HAP-1 (cell line): Measurements from ENCODE around the gene REXO4.
A peak's percentile ranks its signal among the peaks of the same experiment; 100 is the strongest.
"Not testable (repeated sequence)": the region's sequence is repeated elsewhere in the genome, so short reads cannot be mapped to it uniquely, and the experiment has no call there.

Experiments used
- DNase-seq, 2 experiments: peaks; one replicate each; pipeline ENCODE4 v3.0.0-alpha.2; 2016 to 2020; ENCODE audit warnings: low spot score in 2 of 2
- H3K27me3 ChIP-seq: fragments of 250-450 bp; sonication (Bioruptor Pico); 2 replicates; pipeline ENCODE4 v1.5.1; 2020; ENCODE audit warnings: low read depth, mild to moderate bottlenecking, moderate library complexity
- H3K36me3 ChIP-seq: fragments of 250-450 bp; sonication (Bioruptor Pico); replicated peaks from 2 replicates; pipeline ENCODE4 v1.5.1; 2020; ENCODE audit warnings: mild to moderate bottlenecking
- H3K4me1 ChIP-seq: fragments of 250-450 bp; sonication (Bioruptor Pico); 2 replicates; pipeline ENCODE4 v1.5.1; 2020; ENCODE audit warnings: mild to moderate bottlenecking
- H3K4me3 ChIP-seq: fragments of 250-450 bp; sonication (Bioruptor Pico); 2 replicates; pipeline ENCODE4 v1.5.1; 2020; ENCODE audit warnings: mild to moderate bottlenecking, moderate library complexity
- H3K9me3 ChIP-seq: fragments of 250-450 bp; sonication (Bioruptor Pico); 2 replicates; pipeline ENCODE4 v1.5.1; 2020; ENCODE audit warnings: mild to moderate bottlenecking, moderate library complexity
- in situ Hi-C: fragments of 300-500 bp; cut with MboI; formaldehyde crosslinking; loops from 3 replicates; pipeline ENCODE4 v1.14.3; 2020; ENCODE audit warnings: low sequenced_read_pairs, inconsistent platforms, mixed read lengths

REXO4 gene

GRCh38 chr9:133457233-133457632 lies 39.4 kb upstream of the REXO4 start:
- Histone ChIP-seq H3K4me3 (no peak overlapping the region), H3K9me3 (no peaks in the 10 kb centered on the region), H3K36me3 (no peaks in the 10 kb centered on the region), H3K27me3 (no peaks in the 10 kb centered on the region), H3K4me1 (peaks cover 5% of the 10 kb centered on the region; the same call in 1 of the 2 replicates)
- in situ Hi-C loops = no loop called here
- DNase-seq = peak in 1 of 2 experiments; percentile 25

GRCh38 chr9:133456409-133456808 lies 38.6 kb upstream of the REXO4 start:
- no peak overlapping the region for H3K4me3 ChIP-seq
- in situ Hi-C loops = no loop called here
- peaks cover 5% of the 10 kb centered on the region; the same call in 1 of the 2 replicates for H3K4me1 ChIP-seq
- no peak for DNase-seq
- H3K36me3 ChIP-seq = no peaks in the 10 kb centered on the region
- H3K9me3 ChIP-seq = no peaks in the 10 kb centered on the region
- no peaks in the 10 kb centered on the region for H3K27me3 ChIP-seq

- Histone ChIP-seq H3K36me3 (no peaks in the 10 kb centered on the region), H3K27me3 (no peaks in the 10 kb centered on the region), H3K4me3 (no peak overlapping the region), H3K9me3 (no peaks in the 10 kb centered on the region), H3K4me1 (peaks cover 5% of the 10 kb centered on the region; the same call in 1 of the 2 replicates)
- no peak for DNase-seq
- in situ Hi-C loops = no loop called here
Measured at GRCh38 chr9:133455936-133456335, 38.1 kb upstream of the REXO4 start.

GRCh38 chr9:133454943-133455673 lies 37.3 kb upstream of the REXO4 start:
- Histone ChIP-seq H3K27me3 (no peaks in the 10 kb centered on the region), H3K4me1 (no peaks in the 10 kb centered on the region), H3K4me3 (no peak overlapping the region), H3K36me3 (no peaks in the 10 kb centered on the region), H3K9me3 (no peaks in the 10 kb centered on the region)
- DNase-seq = no peak
- in situ Hi-C loops = no loop called here

- Histone ChIP-seq H3K36me3 (no peaks in the 10 kb centered on the region), H3K4me3 (no peak overlapping the region), H3K9me3 (no peaks in the 10 kb centered on the region), H3K4me1 (no peaks in the 10 kb centered on the region), H3K27me3 (no peaks in the 10 kb centered on the region)
- DNase-seq = no peak
- in situ Hi-C loops = no loop called here
Measured at GRCh38 chr9:133454325-133454724, 36.5 kb upstream of the REXO4 start.

GRCh38 chr9:133453651-133454050 lies 35.8 kb upstream of the REXO4 start:
- in situ Hi-C loops = no loop called here
- Histone ChIP-seq H3K9me3 (no peaks in the 10 kb centered on the region), H3K36me3 (no peaks in the 10 kb centered on the region), H3K27me3 (no peaks in the 10 kb centered on the region), H3K4me3 (no peak overlapping the region), H3K4me1 (no peaks in the 10 kb centered on the region)
- no peak for DNase-seq

- no peaks in the 10 kb centered on the region for H3K4me1 ChIP-seq
- in situ Hi-C loops = no loop called here
- no peak overlapping the region for H3K4me3 ChIP-seq
- no peaks in the 10 kb centered on the region for H3K36me3 ChIP-seq
- no peak for DNase-seq
- H3K9me3 ChIP-seq = no peaks in the 10 kb centered on the region
- H3K27me3 ChIP-seq = 0 out of 2 replicates have a peak, but pooled peaks cover under 1% of the 10 kb centered on the region
Measured at GRCh38 chr9:133452562-133452961, 34.8 kb upstream of the REXO4 start.

- in situ Hi-C loops, H3K27me3 ChIP-seq, H3K36me3 ChIP-seq, DNase-seq, H3K9me3 ChIP-seq, H3K4me3 ChIP-seq, H3K4me1 ChIP-seq: not testable (repeated sequence)
Measured at GRCh38 chr9:133451865-133452264, 34.1 kb upstream of the REXO4 start.

GRCh38 chr9:133449760-133450159 lies 31.9 kb upstream of the REXO4 start:
- H3K9me3 ChIP-seq = no peaks in the 10 kb centered on the region
- no peak for DNase-seq
- no peaks in the 10 kb centered on the region for H3K36me3 ChIP-seq
- H3K4me1 ChIP-seq = no peaks in the 10 kb centered on the region
- peaks cover 19% of the 10 kb centered on the region for H3K27me3 ChIP-seq
- in situ Hi-C loops = no loop called here
- no peak overlapping the region for H3K4me3 ChIP-seq

GRCh38 chr9:133448487-133448972 lies 30.7 kb upstream of the REXO4 start:
- DNase-seq = no peak
- in situ Hi-C loops = no loop called here
- Histone ChIP-seq H3K27me3 (peaks cover 19% of the 10 kb centered on the region), H3K9me3 (no peaks in the 10 kb centered on the region), H3K4me1 (no peaks in the 10 kb centered on the region), H3K4me3 (no peak overlapping the region), H3K36me3 (no peaks in the 10 kb centered on the region)

- Histone ChIP-seq H3K36me3 (no peaks in the 10 kb centered on the region), H3K4me1 (no peaks in the 10 kb centered on the region), H3K4me3 (no peak overlapping the region), H3K27me3 (peaks cover 19% of the 10 kb centered on the region), H3K9me3 (no peaks in the 10 kb centered on the region)
- no peak for DNase-seq
- in situ Hi-C loops = no loop called here
Measured at GRCh38 chr9:133445293-133445969, 27.6 kb upstream of the REXO4 start.

- H3K9me3 ChIP-seq = no peaks in the 10 kb centered on the region
Measured at GRCh38 chr9:133443982-133444381, 26.2 kb upstream of the REXO4 start.

GRCh38 chr9:133443248-133443647 lies 25.4 kb upstream of the REXO4 start:
- peaks cover 19% of the 10 kb centered on the region for H3K27me3 ChIP-seq
- no peak for DNase-seq
- H3K4me1 ChIP-seq = no peaks in the 10 kb centered on the region
- H3K4me3 ChIP-seq = no peak overlapping the region
- no peaks in the 10 kb centered on the region for H3K9me3 ChIP-seq
- in situ Hi-C loops = no loop called here
- H3K36me3 ChIP-seq = no peaks in the 10 kb centered on the region

More at GRCh38 chr9:133443982-133444381, 26.2 kb upstream of the REXO4 start:
- Histone ChIP-seq H3K4me1 (no peaks in the 10 kb centered on the region), H3K4me3 (no peak overlapping the region), H3K27me3 (peaks cover 19% of the 10 kb centered on the region), H3K36me3 (no peaks in the 10 kb centered on the region)
- in situ Hi-C loops = no loop called here
- no peak for DNase-seq

- in situ Hi-C loops = no loop called here
- no peaks in the 10 kb centered on the region for H3K9me3 ChIP-seq
- H3K4me1 ChIP-seq = no peaks in the 10 kb centered on the region
- H3K36me3 ChIP-seq = no peaks in the 10 kb centered on the region
- H3K4me3 ChIP-seq = no peak overlapping the region
- DNase-seq = no peak
- H3K27me3 ChIP-seq = peaks cover 9% of the 10 kb centered on the region
Measured at GRCh38 chr9:133441571-133441970, 23.8 kb upstream of the REXO4 start.
